Renal cortex interstitium (tissue), 11 donors: ENCODE data around the gene PRR35. TPM values are rescaled to one million over a fixed set of nuclear protein-coding genes. Genes with fewer than 3 reads are reported as not detected.
A peak's percentile ranks its signal among the peaks of the same experiment; 100 is the strongest.
"Not testable (repeated sequence)": the region's sequence is repeated elsewhere in the genome, so short reads cannot be mapped to it uniquely, and the experiment has no call there.

ENCODE experiments used
- DNase-seq, 11 donors: peaks; one replicate each; pipeline ENCODE4 v3.0.0-alpha.2; 2013; ENCODE audit warnings: low read depth in 9 of 11, low spot score in 4 of 11; ENCODE audit errors: extremely low read depth in 1 of 11
- polyA plus RNA-seq, 3 donors: library from polyadenylated mRNA; unstranded; fragments of 120-200 nt; gene quantifications; one replicate each; pipeline ENCODE4 v1.2.1, GENCODE V29; 2013; ENCODE audit not compliant: insufficient read length in 3 of 3

The PRR35 gene
- polyA plus RNA-seq, 3 donors = 5.7 to 14.0 (median 14.0) TPM

DNA sequence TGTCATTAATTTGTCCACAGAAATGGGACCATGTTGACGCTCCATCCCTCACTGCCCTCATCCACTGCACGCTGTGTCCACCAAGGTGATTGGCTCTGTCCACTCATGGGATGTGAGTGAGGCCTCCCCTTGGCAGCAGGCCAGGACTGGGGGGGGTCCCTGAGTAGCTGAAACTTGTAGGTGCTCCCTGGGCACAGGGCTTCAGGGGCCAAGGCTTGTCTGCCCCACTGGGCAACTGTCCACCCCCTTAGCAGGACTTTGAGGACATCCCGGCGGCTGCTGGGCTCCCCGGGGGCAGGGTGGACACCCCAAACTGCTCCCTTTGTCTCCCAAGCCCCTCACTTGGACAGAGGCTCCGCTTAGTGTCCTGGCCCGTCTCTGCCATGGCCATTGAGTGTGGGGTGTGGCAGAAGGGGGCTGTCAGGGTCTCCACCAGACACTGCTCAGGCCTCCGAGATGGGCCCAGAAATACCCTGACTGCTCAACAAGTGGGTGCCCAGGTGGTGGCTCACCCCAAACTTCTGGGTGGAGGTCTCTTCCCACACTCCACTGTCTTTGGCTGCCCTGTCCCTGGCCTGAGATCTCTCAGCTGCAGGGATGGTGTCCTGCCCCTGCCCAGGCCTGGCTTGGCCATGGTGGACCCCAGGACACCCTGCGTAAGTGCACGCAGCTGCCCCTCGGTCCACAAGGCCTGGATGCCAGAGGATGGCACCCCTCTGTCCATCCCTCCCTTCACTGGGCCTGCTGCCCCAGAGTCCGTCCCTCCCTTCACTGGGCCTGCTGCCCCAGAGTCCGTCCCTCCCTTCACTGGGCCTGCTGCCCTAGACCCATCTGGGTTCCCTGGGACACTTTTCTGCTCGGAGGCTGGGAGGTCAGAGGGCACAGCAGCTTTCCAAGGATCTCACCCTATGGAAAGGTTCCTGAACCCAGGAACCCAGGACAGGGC, 26.7 kb downstream of the PRR35 start:
- no peak for DNase-seq

DNA sequence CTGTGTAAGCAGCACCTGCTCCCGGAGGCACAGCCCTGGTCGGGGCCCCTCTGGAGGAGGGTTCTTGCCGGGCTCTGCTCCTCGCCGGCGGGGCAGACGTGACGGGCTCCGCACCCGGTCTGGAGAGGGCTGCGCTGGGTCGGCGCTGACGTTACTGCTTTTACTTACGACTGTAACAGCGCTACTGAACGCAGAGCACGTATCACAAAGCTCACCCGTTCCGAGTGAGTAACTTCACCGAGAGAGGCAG, 28.4 kb downstream of the PRR35 start:
- peak in 1 of 11 donors; percentile 50 for DNase-seq

- DNase-seq = peak; percentile 85 to 97 (median 94)
These were observed 28.9 kb downstream of the PRR35 start for GRCh38 chr16:588889-589657.

DNA sequence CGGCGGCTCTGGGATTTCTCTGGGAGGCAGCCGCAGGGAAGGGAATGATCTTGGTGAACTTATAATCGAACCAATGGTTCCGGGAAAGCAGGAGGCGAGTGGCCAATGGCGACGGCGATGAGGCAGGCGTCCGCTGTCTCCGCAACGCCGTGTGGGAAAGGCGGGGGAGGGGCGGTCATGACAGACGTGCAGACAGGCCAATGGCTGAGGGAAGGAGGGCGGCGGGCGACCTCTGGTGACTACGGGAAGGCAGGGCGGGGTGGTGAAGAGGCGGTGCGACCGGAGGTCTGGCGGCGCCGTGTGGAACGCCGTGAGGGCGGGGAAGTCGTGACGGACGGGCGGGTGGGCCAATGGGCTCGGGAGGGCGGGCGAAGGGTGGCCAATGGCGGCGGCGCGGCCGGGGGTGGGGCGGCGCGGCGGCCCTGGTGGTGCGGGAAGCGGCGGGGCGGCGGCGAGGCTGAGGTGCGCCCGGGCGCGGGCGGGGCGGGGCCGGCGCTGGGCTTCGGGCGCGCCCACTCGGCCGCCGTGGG, 29.5 kb downstream of the PRR35 start, which contains the start of gene RAB40C:
TSS of gene RAB40C (plus strand) at position 409 of the 530 bp plus-strand sequence. CDS start 226 bp downstream, outside the sequence.
- peak; percentile 90 to 98 (median 96) for DNase-seq

DNA sequence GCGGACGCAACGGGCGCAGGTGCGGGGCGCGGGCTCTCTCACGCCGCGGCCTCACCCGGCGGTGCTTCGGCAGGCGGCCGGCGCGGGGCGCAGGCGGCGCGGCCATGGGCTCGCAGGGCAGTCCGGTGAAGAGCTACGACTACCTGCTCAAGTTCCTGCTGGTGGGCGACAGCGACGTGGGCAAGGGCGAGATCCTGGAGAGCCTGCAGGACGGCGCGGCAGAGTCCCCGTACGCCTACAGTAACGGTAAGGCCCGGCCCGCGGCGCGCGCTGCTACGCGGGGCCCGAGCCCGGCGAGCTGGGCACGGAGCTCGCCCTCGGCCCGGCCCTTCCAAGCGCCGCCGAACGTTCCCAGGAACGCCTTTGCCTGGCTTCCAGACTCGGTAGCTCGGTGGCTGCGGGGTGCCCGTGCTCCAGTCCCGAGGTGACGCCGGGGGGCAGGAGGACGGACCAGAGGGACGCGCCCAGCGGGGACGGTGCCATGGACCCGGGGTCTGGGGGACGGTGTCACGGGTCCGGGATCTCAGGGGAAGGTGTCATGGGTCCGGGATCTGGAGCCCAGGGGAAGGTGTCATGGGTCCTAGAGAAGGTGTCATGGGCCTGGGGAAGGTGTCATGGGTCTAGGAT, 30.1 kb downstream of the PRR35 start:
- DNase-seq = no peak

DNA sequence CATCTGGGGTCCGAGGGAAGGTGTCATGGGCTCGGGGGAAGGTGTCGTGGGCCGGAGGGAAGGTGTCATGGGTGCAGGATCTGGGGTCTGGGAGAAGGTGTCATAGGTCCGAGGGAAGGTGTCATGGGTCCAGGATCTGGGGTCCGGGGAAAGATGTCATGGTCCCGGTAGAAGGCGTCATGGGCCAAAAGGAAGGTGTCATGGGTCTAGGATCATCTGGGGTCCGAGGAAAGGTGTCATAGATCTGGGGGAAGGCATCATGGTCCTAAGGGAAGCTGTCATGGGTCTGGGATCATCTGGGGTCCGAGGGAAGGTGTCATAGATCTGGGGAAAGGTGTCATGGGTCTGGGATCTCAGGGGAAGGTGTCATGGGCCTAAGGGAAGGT, 30.6 kb downstream of the PRR35 start:
- DNase-seq = no peak

- no peak for DNase-seq
These were observed 31.0 kb downstream of the PRR35 start for GRCh38 chr16:591231-591630.

GRCh38 chr16:591892-592517, 31.8 kb downstream of the PRR35 start:
- DNase-seq = no peak

DNA sequence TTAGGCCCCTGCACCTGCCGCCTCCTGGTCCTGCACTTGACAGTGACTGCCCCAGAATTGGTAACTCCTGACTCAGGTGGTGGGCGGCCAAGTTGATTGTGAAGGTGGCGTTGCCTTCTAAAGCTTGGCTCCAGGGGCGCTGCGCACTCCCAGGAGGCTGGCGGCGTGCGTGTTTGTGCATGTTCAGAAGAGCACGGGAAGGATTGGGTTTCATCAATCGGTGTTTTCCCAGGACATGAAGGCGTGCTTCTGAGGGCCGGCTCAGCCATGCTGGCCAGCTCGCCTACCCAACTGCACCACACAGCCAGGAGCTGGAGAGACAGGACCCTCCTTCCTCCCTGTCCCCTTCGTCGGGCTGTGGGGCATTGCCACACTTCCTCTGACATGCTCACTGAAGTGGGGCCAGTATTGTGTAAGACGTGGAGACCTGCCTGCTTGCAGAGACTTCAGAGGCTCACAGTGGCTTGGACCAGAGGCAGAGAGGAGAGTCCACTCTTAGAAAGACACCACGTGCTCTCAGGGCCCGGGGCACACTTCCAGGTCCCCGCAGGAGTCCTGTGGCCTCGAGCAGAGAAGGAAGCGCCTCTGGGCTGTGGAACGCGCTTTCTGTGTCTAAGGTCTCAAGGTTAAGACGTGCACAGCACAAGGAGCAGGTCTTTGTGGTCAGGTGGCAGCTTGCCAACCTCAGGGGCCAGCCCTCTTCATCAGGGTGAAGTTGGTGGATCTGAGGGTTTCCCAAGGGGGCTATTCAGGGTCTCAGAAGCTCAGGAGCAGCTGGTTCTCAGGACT, 32.5 kb downstream of the PRR35 start:
- no peak for DNase-seq

DNA sequence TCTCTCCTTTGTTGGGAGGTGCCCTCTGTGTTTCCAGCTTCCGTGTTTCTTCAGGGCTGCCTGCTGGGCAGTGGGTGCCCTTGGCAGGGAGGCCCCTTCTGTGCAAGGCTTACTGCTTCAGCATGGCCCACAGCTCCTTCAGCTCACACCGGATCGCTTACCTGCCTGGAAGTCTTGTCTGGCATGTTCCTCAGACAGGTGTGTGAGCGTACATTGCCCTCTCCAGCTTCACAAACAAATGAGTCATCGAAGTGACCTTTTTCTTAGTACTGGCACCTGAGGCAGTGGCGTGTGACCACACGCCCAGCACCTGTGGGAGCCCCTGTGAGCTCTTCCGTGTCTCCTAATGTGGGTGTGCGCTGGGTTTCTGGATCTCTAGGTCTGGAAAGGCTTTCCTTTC, 33.2 kb downstream of the PRR35 start:
- DNase-seq = no peak

DNA sequence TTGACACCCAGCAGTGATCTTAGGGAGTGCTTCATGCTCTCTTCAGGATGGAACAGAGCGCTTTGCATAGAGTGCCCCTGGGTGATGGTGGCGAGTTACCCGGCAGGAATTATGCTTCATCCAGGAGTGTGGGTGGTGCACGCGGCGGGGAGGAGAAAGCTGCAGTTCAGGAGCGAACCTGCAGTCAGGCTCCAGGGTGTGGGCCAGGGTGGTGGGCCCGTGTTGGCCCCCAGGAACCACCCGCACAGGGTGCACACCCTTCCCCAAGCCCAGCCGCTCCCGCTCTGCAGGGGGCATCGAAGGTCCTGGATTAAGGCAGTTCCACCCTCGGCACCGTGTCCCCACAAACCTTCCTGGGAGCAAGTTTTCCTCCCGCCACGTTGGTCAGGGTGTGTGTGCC, 33.6 kb downstream of the PRR35 start:
- no peak for DNase-seq

- no peak for DNase-seq
These were observed 34.9 kb downstream of the PRR35 start for GRCh38 chr16:595094-595528.

DNA sequence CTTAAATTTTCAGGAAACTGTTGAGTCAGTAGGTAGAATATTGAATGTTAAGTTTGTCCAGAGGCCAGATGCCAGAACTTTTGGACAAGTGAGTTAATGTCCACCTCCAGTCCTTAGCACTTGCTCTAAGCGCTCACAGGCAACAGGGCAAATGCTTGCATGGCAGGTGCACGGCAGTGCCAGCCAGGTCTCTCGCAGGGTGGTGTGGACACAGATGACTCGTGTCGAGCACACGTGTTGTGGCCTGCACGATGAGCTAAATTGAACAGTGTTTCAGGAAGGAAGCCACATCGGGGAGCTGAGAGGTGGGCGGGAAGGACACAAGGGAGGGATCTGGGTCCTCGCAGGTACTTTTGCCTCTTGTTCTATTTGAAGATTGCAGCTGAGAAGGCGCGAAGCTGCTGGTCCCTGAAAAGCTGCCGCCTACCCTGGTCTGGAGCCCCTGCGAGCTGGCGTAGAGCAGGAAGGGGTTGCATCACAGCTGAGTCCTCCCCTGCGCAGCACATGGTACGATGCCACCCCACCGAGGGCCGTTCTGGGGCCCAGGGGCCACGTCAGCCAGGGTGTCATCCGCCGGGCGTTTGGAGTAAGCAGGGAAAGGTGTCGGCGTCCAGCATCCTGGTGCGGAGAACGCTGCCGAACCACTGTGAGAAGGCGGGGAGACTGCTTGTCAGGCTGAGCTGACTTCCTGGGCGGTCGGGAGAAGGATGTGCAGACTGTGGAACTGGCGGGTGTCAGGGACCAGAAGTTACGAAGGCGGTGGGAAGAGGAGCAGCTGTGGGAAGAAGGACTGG, 35.9 kb downstream of the PRR35 start:
- no peak for DNase-seq

- DNase-seq = no peak
These were observed 36.5 kb downstream of the PRR35 start for GRCh38 chr16:596736-597060.

GRCh38 chr16:597655-598054, 37.5 kb downstream of the PRR35 start:
- DNase-seq = not testable (repeated sequence)

DNA sequence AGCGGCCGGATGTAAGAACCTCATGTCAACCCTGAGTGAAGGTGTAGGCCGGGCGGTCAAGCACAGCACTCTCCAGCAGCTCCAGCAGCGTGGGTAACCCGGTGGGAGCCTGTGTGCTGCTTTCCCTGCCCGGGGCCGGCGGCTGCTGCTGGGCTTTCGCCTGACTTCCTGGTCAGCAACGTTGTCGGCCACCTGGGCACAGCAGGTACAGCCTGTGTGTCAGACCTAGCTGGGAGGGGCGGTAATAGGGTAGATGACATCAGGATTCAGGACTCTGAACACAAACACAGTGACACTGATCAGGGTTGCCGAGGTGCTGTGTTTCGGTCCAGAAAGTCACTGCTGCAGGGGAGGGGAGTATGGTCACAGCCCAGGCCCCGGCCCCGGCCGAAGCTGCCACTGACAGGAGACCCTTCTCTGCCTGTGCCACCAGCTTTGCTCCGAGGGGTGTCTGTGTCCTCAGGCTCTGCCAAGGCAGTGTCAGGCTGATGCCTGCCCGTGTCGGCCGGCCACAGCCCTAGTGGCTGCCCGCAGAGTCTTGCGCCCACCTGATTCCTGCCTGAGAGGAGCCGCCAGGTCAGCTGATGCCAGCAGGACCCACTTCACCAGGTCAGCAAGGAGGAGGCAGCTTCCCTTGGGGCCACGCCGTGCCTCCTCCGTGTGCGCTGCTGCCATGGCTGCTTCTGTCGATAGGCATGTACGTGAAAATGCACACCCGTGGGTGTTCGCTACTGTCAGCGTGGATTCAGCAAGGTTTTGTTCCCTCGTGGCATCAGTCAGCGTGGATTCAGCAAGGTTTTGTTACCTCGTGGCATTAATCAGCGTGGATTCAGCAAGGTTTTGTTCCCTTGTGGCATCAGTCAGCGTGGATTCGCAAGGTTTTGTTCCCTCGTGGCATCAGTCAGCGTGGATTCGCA, 38.9 kb downstream of the PRR35 start:
- DNase-seq = no peak

- no peak for DNase-seq
These were observed 40.6 kb downstream of the PRR35 start for GRCh38 chr16:600781-601180.
